PFSK-1 (cell line): ENCODE data around the gene DDX10.

Experiments used
- FOXP2 ChIP-seq: optimal IDR thresholded peaks from 2 replicates; pipeline ENCODE3; 2011; ENCODE audit warnings: borderline replicate concordance, control low read depth, inconsistent platforms; ENCODE audit not compliant: insufficient read depth; ENCODE audit errors: extremely low read length, extremely low read depth
- POLR2AphosphoS5 ChIP-seq: IDR thresholded peaks from 2 replicates; pipeline ENCODE4 v1.6.1; 2012; ENCODE audit warnings: low read depth, mild to moderate bottlenecking, control low read depth, low read length, moderate library complexity
- SIN3A ChIP-seq: IDR thresholded peaks from 2 replicates; pipeline ENCODE4 v1.6.1; 2012; ENCODE audit warnings: mild to moderate bottlenecking, low read length, moderate library complexity, borderline replicate concordance; ENCODE audit not compliant: insufficient read depth
- TAF1 ChIP-seq: IDR thresholded peaks from 2 replicates; pipeline ENCODE4 v1.6.1; 2012; ENCODE audit warnings: low read length, control low read depth, borderline replicate concordance; ENCODE audit not compliant: insufficient read depth
- TF ChIP-seq, protein P1 (sequence below), 2 experiments: IDR thresholded peaks; 2 replicates each; pipeline versions ENCODE4 v1.6.1 to v1.8.0; 2011 to 2012; ENCODE audit warnings: low read depth in 2 of 2, low read length in 2 of 2, control low read depth in 1 of 2, inconsistent platforms in 1 of 2, mild to moderate bottlenecking in 1 of 2, moderate library complexity in 1 of 2; ENCODE audit not compliant: insufficient read depth in 1 of 2

Gene DDX10

DNA sequence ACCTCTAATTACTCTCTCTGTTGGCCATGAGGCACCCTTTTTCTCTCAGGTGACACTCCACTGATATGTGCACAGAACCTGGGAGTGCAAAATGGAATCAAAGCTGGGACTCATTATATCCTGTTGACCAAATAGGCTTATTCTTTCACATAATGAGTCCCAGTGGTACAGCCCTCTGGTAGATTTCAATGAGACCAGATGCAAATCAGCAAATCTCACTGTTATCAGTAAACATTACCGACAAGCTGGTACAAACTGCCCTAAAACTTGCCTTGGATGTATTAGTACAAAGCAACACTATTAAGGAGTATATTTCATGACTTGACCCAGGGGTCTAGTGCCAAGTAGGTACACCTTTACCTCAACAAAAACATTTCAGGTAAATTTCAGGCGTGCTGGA lies 128.3 kb downstream of the DDX10 start:
- TF ChIP-seq, protein P1, sequence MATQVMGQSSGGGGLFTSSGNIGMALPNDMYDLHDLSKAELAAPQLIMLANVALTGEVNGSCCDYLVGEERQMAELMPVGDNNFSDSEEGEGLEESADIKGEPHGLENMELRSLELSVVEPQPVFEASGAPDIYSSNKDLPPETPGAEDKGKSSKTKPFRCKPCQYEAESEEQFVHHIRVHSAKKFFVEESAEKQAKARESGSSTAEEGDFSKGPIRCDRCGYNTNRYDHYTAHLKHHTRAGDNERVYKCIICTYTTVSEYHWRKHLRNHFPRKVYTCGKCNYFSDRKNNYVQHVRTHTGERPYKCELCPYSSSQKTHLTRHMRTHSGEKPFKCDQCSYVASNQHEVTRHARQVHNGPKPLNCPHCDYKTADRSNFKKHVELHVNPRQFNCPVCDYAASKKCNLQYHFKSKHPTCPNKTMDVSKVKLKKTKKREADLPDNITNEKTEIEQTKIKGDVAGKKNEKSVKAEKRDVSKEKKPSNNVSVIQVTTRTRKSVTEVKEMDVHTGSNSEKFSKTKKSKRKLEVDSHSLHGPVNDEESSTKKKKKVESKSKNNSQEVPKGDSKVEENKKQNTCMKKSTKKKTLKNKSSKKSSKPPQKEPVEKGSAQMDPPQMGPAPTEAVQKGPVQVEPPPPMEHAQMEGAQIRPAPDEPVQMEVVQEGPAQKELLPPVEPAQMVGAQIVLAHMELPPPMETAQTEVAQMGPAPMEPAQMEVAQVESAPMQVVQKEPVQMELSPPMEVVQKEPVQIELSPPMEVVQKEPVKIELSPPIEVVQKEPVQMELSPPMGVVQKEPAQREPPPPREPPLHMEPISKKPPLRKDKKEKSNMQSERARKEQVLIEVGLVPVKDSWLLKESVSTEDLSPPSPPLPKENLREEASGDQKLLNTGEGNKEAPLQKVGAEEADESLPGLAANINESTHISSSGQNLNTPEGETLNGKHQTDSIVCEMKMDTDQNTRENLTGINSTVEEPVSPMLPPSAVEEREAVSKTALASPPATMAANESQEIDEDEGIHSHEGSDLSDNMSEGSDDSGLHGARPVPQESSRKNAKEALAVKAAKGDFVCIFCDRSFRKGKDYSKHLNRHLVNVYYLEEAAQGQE (IDR thresholded peaks at IDR 0.05; ENCODE audit: insufficient read depth in 1 of 2, low read depth in 2 of 2, low read length in 2 of 2) = no peak
- TF ChIP-seq SIN3A (no peak), FOXP2 (no peak), TAF1 (no peak), POLR2AphosphoS5 (no peak)

DNA sequence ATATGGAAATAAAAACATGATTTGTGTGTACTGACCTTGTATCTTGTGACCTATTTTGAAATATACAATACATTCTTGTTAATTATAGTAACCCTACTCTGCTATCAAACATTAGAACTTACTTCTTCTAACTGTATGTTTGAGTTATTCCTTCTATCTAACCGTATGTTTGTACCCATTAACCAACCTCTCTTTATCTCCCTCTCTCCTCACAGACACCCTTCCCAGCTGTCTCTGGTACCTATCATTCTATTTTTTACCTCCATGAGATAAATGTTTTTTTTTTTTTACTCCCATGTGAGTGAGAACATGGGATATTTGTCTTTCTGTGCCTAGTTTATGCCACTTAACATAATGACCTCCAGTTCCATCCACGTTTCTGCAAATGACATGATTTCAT lies 128.7 kb downstream of the DDX10 start:
- TF ChIP-seq, protein P1 (IDR thresholded peaks at IDR 0.05; ENCODE audit: insufficient read depth in 1 of 2, low read depth in 2 of 2, low read length in 2 of 2) = no peak
- TF ChIP-seq FOXP2 = no peak
- TF ChIP-seq SIN3A = no peak
- no peak for TF ChIP-seq TAF1
- no peak for TF ChIP-seq POLR2AphosphoS5

DNA sequence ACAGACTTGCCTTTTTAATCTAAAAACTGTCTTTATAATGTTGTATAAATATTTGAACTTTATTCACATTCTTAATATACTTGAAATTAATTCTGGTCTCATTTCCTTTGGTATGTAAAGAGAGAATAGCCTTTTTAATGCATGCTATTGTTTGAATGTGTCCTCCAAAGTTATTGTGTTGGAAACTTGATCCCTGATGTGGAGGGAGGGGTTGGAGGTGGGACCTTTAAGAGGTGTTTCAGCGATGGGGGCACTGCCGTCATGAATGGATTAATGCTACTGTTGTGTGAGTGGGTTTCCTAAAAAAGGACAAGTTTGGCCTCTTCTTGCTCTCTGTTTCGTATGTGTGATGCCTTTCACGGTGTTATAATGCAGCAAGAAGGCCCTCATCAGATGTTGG lies 131.7 kb downstream of the DDX10 start:
- TF ChIP-seq FOXP2 (no peak), POLR2AphosphoS5 (no peak), SIN3A (no peak), TAF1 (no peak)
- TF ChIP-seq, protein P1 (IDR thresholded peaks at IDR 0.05; ENCODE audit: insufficient read depth in 1 of 2, low read depth in 2 of 2, low read length in 2 of 2) = no peak

DNA sequence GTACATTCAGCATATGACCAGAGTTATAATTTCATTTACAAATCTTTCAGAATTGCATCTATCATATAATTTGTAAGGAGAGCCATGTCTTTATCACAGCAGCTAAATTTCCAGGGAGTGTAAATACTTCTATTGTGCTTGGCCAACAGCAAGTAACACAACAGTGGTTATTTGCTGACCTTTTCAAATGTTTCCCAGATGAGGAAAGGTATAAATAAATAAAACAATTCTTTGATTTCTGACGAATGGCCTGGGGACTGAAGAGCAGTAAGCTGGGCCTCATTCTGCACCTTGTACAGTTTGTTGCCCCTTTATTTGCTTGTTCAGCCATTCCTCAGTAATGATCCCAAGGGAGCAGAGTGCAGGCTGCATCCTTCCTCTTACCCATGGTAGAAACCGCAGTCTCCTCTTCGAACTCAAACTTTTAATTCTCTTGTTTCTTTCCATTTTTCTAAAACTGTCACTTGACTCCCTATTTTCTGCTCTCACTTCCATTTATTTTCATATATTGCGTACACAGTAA lies 132.8 kb downstream of the DDX10 start:
- no peak for TF ChIP-seq SIN3A
- TF ChIP-seq TAF1 = no peak
- TF ChIP-seq, protein P1 (IDR thresholded peaks at IDR 0.05; ENCODE audit: insufficient read depth in 1 of 2, low read depth in 2 of 2, low read length in 2 of 2) = no peak
- no peak for TF ChIP-seq POLR2AphosphoS5
- no peak for TF ChIP-seq FOXP2

DNA sequence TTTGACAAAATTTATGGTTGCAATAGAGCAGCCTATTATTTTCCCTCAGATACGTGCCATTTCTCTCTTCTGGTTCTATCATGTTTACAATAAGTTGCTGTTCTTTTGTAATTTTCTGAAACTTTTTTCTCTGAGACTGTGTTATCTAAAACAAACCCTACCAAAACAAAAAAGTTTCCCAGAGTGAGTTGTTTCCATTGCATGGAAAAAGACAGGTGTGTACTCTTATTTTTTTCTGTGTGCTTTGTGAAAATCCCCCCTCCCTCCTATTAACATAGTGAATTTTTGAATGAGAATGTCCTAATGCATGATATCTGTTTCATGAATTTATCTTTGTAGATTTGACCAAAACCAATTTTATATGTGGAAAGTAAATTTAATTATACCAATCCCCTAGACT lies 137.6 kb downstream of the DDX10 start:
- TF ChIP-seq SIN3A (no peak), POLR2AphosphoS5 (no peak), TAF1 (no peak), FOXP2 (no peak)
